Measurements from ENCODE around the gene MYZAP. TPM values are rescaled to one million over a fixed set of nuclear protein-coding genes. Genes with fewer than 3 reads are reported as not detected.

Gene MYZAP
- total RNA-seq, 1 experiment from 2014 or later: not detected

GRCh38 chr15:57609805-57610529, 18.3 kb downstream of the MYZAP start:
- BruUV-seq (replicated peaks): no TSS peak
- H3K36me3 ChIP-seq (ENCODE audit: insufficient read depth, low read length, poor library complexity, severe bottlenecking): no peaks in the 10 kb centered on the region
- H3K27me3 ChIP-seq (replicated peaks; ENCODE audit: insufficient read depth, low read depth, low read length, poor library complexity): no peaks in the 10 kb centered on the region
- ChIA-PET POLR2A (ENCODE audit: low non-redundant PET) (no interaction called here), CTCF (no interaction called here)
- intact Hi-C loops (cut with micrococcal nuclease; ENCODE audit: unreplicated experiment): no loop called here
- no peak overlapping the region for H3K27ac ChIP-seq (ENCODE audit: low read depth, low read length, poor library complexity, severe bottlenecking)
- H3K9me3 ChIP-seq (ENCODE audit: low read depth, low read length, poor library complexity, severe bottlenecking): no peaks in the 10 kb centered on the region
- H3K4me1 ChIP-seq (ENCODE audit: insufficient read depth, low read length, poor library complexity, severe bottlenecking): no peaks in the 10 kb centered on the region
- peak; percentile 10 for DNase-seq (ENCODE audit: low spot score)
- no peak overlapping the region for H3K4me3 ChIP-seq (ENCODE audit: low read depth, low read length, poor library complexity, severe bottlenecking)
- TF ChIP-seq CTCF (conservative IDR thresholded peaks at IDR 0.05; ENCODE audit: low read depth, low read length) (no peak), EZH2 (IDR thresholded peaks at IDR 0.05; ENCODE audit: borderline replicate concordance, low read depth, low read length, poor library complexity, severe bottlenecking) (no peak)

GRCh38 chr15:57611123-57611522, 19.4 kb downstream of the MYZAP start:
- TF ChIP-seq EZH2 (IDR thresholded peaks at IDR 0.05; ENCODE audit: borderline replicate concordance, low read depth, low read length, poor library complexity, severe bottlenecking) (no peak), CTCF (conservative IDR thresholded peaks at IDR 0.05; ENCODE audit: low read depth, low read length) (no peak)
- POLR2A ChIA-PET (ENCODE audit: low non-redundant PET): no interaction called here
- CTCF ChIA-PET: no interaction called here
- no TSS peak for BruUV-seq (replicated peaks)
- no peaks in the 10 kb centered on the region for H3K4me1 ChIP-seq (ENCODE audit: insufficient read depth, low read length, poor library complexity, severe bottlenecking)
- H3K36me3 ChIP-seq (ENCODE audit: insufficient read depth, low read length, poor library complexity, severe bottlenecking): no peaks in the 10 kb centered on the region
- no peak overlapping the region for H3K4me3 ChIP-seq (ENCODE audit: low read depth, low read length, poor library complexity, severe bottlenecking)
- intact Hi-C loops (cut with micrococcal nuclease; ENCODE audit: unreplicated experiment): no loop called here
- no peak overlapping the region for H3K27ac ChIP-seq (ENCODE audit: low read depth, low read length, poor library complexity, severe bottlenecking)
- H3K27me3 ChIP-seq (replicated peaks; ENCODE audit: insufficient read depth, low read depth, low read length, poor library complexity): no peaks in the 10 kb centered on the region
- DNase-seq (ENCODE audit: low spot score): no peak
- no peaks in the 10 kb centered on the region for H3K9me3 ChIP-seq (ENCODE audit: low read depth, low read length, poor library complexity, severe bottlenecking)

- intact Hi-C loops (cut with micrococcal nuclease; ENCODE audit: unreplicated experiment): no loop called here
- DNase-seq (ENCODE audit: low spot score): no peak
- POLR2A ChIA-PET (ENCODE audit: low non-redundant PET): no interaction called here
- CTCF ChIA-PET: no interaction called here
- Histone ChIP-seq H3K4me1 (ENCODE audit: insufficient read depth, low read length, poor library complexity, severe bottlenecking) (no peaks in the 10 kb centered on the region), H3K36me3 (ENCODE audit: insufficient read depth, low read length, poor library complexity, severe bottlenecking) (no peaks in the 10 kb centered on the region), H3K4me3 (ENCODE audit: low read depth, low read length, poor library complexity, severe bottlenecking) (no peak overlapping the region), H3K27me3 (replicated peaks; ENCODE audit: insufficient read depth, low read depth, low read length, poor library complexity) (no peaks in the 10 kb centered on the region), H3K9me3 (ENCODE audit: low read depth, low read length, poor library complexity, severe bottlenecking) (no peaks in the 10 kb centered on the region), H3K27ac (ENCODE audit: low read depth, low read length, poor library complexity, severe bottlenecking) (no peak overlapping the region)
- no TSS peak for BruUV-seq (replicated peaks)
- TF ChIP-seq EZH2 (IDR thresholded peaks at IDR 0.05; ENCODE audit: borderline replicate concordance, low read depth, low read length, poor library complexity, severe bottlenecking) (no peak), CTCF (conservative IDR thresholded peaks at IDR 0.05; ENCODE audit: low read depth, low read length) (no peak)
These were observed 20.2 kb downstream of the MYZAP start for GRCh38 chr15:57611938-57612337.
